ENCODE results near the gene OIP5.

DNA sequence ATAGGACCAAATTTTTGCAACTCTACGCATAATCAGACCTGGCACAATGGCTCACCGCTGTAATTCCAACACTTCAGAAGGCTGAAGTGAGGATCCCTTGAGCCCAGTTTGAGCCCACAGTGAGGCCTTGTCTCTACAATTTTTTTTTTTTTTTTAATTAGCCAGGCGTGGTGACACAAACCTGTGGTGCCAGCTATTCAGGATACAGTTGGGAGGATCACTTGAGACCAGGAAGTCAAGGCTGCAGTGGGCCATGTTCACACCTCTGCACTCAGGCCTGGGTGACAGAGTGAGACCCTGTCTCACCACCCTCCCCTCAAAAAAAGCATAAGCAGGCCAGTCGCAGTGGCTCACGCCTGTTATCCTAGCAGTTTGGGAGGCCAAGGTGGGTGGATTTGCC is 24.7 kb downstream of the OIP5 start:
- TF ChIP-seq, protein P1, sequence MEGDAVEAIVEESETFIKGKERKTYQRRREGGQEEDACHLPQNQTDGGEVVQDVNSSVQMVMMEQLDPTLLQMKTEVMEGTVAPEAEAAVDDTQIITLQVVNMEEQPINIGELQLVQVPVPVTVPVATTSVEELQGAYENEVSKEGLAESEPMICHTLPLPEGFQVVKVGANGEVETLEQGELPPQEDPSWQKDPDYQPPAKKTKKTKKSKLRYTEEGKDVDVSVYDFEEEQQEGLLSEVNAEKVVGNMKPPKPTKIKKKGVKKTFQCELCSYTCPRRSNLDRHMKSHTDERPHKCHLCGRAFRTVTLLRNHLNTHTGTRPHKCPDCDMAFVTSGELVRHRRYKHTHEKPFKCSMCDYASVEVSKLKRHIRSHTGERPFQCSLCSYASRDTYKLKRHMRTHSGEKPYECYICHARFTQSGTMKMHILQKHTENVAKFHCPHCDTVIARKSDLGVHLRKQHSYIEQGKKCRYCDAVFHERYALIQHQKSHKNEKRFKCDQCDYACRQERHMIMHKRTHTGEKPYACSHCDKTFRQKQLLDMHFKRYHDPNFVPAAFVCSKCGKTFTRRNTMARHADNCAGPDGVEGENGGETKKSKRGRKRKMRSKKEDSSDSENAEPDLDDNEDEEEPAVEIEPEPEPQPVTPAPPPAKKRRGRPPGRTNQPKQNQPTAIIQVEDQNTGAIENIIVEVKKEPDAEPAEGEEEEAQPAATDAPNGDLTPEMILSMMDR (IDR thresholded peaks at IDR 0.05; ENCODE audit: poor library complexity) = no peak
- TF ChIP-seq EZH2phosphoT487 (IDR thresholded peaks at IDR 0.05; ENCODE audit: low read depth, severe bottlenecking, unreplicated experiment) = no peak
